ENCODE data around the gene WNT3. TPM values are rescaled to one million over a fixed set of nuclear protein-coding genes. Genes with fewer than 3 reads are reported as not detected.

Gene WNT3
- total RNA-seq, 4 donors from 2014 or later = 0.27 to 0.48 TPM; not detected in 2

DNA sequence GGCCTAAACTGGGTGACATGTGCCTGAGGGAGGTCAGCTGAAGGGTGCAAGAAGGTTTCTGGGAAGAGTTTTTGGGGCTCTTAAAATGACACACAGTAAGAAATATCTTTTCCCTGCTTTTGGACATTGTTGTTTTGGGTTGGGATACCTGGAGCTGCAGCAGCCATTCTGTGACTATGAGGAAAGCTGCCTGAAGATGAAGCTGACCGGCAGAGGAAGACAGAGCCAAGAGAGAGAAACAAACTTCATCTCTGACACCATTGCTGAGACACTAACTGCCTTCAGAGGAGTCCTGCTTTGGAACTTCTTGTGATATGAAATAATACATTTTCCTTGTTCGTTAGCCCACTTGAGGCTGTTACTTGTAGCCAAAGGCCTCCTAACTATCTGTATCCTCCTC, 8.8 kb upstream of the WNT3 start:
- no peak for DNase-seq
- Histone ChIP-seq H3K27ac (no peak overlapping the region), H3K9me3 (no peaks in the 10 kb centered on the region), H3K27me3 (peaks cover 26% of the 10 kb centered on the region), H3K4me3 (no peak overlapping the region), H3K36me3 (no peaks in the 10 kb centered on the region), H3K4me1 (no peaks in the 10 kb centered on the region)
- TF ChIP-seq POLR2AphosphoS5 (IDR thresholded peaks at IDR 0.05) (no peak), POLR2A (IDR thresholded peaks at IDR 0.05) (no peak), EP300 (IDR thresholded peaks at IDR 0.05; ENCODE audit: low read depth) (no peak)
- TF ChIP-seq, protein P1, sequence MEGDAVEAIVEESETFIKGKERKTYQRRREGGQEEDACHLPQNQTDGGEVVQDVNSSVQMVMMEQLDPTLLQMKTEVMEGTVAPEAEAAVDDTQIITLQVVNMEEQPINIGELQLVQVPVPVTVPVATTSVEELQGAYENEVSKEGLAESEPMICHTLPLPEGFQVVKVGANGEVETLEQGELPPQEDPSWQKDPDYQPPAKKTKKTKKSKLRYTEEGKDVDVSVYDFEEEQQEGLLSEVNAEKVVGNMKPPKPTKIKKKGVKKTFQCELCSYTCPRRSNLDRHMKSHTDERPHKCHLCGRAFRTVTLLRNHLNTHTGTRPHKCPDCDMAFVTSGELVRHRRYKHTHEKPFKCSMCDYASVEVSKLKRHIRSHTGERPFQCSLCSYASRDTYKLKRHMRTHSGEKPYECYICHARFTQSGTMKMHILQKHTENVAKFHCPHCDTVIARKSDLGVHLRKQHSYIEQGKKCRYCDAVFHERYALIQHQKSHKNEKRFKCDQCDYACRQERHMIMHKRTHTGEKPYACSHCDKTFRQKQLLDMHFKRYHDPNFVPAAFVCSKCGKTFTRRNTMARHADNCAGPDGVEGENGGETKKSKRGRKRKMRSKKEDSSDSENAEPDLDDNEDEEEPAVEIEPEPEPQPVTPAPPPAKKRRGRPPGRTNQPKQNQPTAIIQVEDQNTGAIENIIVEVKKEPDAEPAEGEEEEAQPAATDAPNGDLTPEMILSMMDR (IDR thresholded peaks at IDR 0.05) = no peak
- 75 to 95% methylated on average over 1 to 2 of the region's 2 CpGs for WGBS, 2 donors (ENCODE audit: low coverage in 1 of 2)
- intact Hi-C loops (cut with DNase I; ENCODE audit: low total_unique reads) = no loop called here
- in situ Hi-C loops (cut with MboI; ENCODE audit: low pct_ligation_motif_present in 1 of 4, low pct_unique_long_range_greater_than_20kb in 1 of 4, low sequenced_read_pairs in 3 of 4) = no loop called here

DNA sequence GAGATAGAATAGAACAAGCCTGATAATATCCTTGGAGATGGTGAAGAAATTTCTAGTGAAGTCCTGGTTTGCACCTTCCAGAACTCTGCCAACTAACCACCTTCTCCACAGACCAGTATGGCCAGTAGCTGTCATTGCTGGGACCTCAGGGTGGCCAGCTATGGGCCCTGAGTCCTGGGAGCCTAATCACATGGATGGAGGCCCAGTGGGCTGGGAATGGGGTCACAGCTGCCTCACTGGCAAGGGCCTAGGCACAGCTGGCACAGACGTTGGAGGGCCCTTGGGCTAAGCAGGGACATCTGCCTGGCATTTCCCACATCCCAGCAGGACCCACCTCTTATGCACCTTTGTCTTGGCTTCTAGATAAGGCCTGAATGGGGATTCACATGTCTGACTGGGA, 7.6 kb upstream of the WNT3 start:
- 86% methylated on average over 1 of the region's 1 CpG; no CpG with 5 or more reads in 1 of the 2 donors for WGBS, 2 donors (ENCODE audit: low coverage in 1 of 2)
- H3K27me3 ChIP-seq = peaks cover 37% of the 10 kb centered on the region
- intact Hi-C loops (cut with DNase I; ENCODE audit: low total_unique reads) (no loop called here), in situ Hi-C loops (cut with MboI; ENCODE audit: low pct_ligation_motif_present in 1 of 4, low pct_unique_long_range_greater_than_20kb in 1 of 4, low sequenced_read_pairs in 3 of 4) (no loop called here)
- DNase-seq = no peak
- TF ChIP-seq EP300 (IDR thresholded peaks at IDR 0.05; ENCODE audit: low read depth) (no peak), POLR2A (IDR thresholded peaks at IDR 0.05) (no peak), POLR2AphosphoS5 (IDR thresholded peaks at IDR 0.05) (no peak)
- TF ChIP-seq, protein P1 (IDR thresholded peaks at IDR 0.05) = no peak
- no peaks in the 10 kb centered on the region for H3K4me1 ChIP-seq
- H3K27ac ChIP-seq = no peak overlapping the region
- H3K36me3 ChIP-seq = no peaks in the 10 kb centered on the region
- H3K4me3 ChIP-seq = no peak overlapping the region
- H3K9me3 ChIP-seq = no peaks in the 10 kb centered on the region

DNA sequence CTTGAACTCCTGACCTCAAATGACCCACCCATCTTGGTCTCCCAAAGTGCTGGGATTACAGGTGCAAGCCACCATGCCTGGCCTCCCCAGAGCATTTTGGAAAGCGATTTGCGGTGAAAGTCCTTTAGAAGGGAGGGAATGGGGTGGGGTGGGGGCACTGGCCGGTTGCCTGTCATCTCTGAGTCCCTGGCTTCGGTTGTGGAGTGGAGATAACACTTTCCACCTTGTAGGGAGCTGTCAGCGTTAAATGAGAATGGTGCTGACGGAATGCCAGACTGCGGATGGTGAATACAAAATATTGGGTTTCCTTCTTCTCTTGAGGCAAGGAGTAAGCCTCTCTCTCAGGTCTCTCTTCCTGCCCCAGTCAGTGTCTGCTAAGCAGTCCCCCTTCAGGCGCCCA, 5.2 kb upstream of the WNT3 start:
- DNase-seq = no peak
- in situ Hi-C loops (cut with MboI; ENCODE audit: low pct_ligation_motif_present in 1 of 4, low pct_unique_long_range_greater_than_20kb in 1 of 4, low sequenced_read_pairs in 3 of 4) (no loop called here), intact Hi-C loops (cut with DNase I; ENCODE audit: low total_unique reads) (no loop called here)
- H3K4me3 ChIP-seq = no peak overlapping the region
- no peaks in the 10 kb centered on the region for H3K36me3 ChIP-seq
- H3K27me3 ChIP-seq = peaks cover 60% of the 10 kb centered on the region
- no peaks in the 10 kb centered on the region for H3K9me3 ChIP-seq
- peaks cover 9 to 11% (median 11%) of the 10 kb centered on the region in 4 donors for H3K4me1 ChIP-seq
- TF ChIP-seq, protein P1 (IDR thresholded peaks at IDR 0.05) = no peak
- no peak overlapping the region for H3K27ac ChIP-seq
- 75 to 79% methylated on average over 4 to 8 of the region's 8 CpGs for WGBS, 2 donors (ENCODE audit: low coverage in 1 of 2)

- H3K9me3 ChIP-seq = no peaks in the 10 kb centered on the region
- in situ Hi-C loops (cut with MboI; ENCODE audit: low pct_ligation_motif_present in 1 of 4, low pct_unique_long_range_greater_than_20kb in 1 of 4, low sequenced_read_pairs in 3 of 4) (no loop called here), intact Hi-C loops (cut with DNase I; ENCODE audit: low total_unique reads) (no loop called here)
- H3K27ac ChIP-seq = no peak overlapping the region
- peaks cover 11 to 18% (median 17%) of the 10 kb centered on the region in 4 donors for H3K4me1 ChIP-seq
- no peak for TF ChIP-seq POLR2AphosphoS5 (IDR thresholded peaks at IDR 0.05)
- TF ChIP-seq, protein P1 (IDR thresholded peaks at IDR 0.05) = peak; percentile 40 to 65 (median 51)
- no peak overlapping the region for H3K4me3 ChIP-seq
- 3 to 22% methylated on average over 8 to 20 of the region's 35 CpGs for whole genome bisulfite sequencing, 2 donors (ENCODE audit: low coverage in 1 of 2)
- peaks cover 68% of the 10 kb centered on the region for H3K27me3 ChIP-seq
- H3K36me3 ChIP-seq = no peaks in the 10 kb centered on the region
- peak; percentile 14 for DNase-seq
These were observed 4.0 kb upstream of the WNT3 start for GRCh38 chr17:46822388-46822921.

Measured in transverse colon (tissue), 4 donors.